ENCODE measurements around the gene RPS4Y1. TPM values are rescaled to one million over a fixed set of nuclear protein-coding genes. Genes with fewer than 3 reads are reported as not detected.

The RPS4Y1 gene
- total and polyA plus RNA-seq, 4 donors: 0.08 to 342 (median 0.58) TPM; not detected in 1

DNA sequence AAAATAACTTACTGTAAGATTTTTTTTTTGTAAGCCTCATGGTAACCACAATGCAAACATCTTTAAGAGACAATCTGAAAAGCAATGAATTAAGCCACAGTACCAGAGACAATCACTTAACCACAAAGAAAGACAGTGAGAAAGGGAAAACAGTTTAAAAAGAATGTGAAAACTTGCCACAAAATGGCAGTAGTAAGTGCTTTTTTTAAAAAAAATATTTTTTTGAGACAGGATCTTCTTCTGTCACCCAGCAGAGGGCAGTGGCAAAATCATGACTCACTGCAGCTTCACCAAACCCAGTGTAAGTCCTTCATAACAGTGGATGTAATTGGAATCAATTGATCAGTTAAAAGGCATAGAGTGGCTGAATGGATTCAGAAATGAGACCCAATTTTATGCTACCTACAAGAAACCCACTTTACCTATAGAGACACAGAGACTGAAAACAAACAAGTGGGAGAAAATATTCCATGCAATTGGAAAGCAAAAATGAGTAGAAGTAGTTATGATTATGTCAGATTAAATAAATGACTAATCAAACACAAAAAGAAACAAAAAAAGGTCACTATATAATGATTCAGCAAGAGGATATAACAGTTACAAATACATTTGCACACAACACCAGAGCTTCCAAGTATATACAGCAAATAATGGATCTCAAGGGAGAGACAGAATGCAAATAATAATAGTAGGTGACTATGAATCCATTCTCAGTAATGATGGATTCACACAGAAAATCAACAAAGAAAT, 71.8 kb downstream of the RPS4Y1 start:
- Histone ChIP-seq H3K27me3 (ENCODE audit: control insufficient read depth in 3 of 3, insufficient read depth in 3 of 3, low read length in 2 of 3) (no peaks in the 10 kb centered on the region), H3K9ac (ENCODE audit: insufficient read depth in 1 of 2, low read length in 2 of 2) (no peak overlapping the region), H3K36me3 (ENCODE audit: control insufficient read depth in 4 of 4, insufficient read depth in 4 of 4, low read length in 4 of 4) (no peaks in the 10 kb centered on the region), H3K27ac (ENCODE audit: low read depth in 1 of 2, low read length in 1 of 2) (no peak overlapping the region), H3K9me3 (ENCODE audit: control insufficient read depth in 4 of 4, insufficient read depth in 3 of 4, low read length in 3 of 4) (no peaks in the 10 kb centered on the region), H3K4me3 (no peak overlapping the region), H3K4me1 (ENCODE audit: control insufficient read depth in 5 of 5, insufficient read depth in 5 of 5, low read length in 5 of 5) (no peaks in the 10 kb centered on the region)
- peak in 1 of 3 donors; percentile 12 for DNase-seq
- TF ChIP-seq, protein P1, sequence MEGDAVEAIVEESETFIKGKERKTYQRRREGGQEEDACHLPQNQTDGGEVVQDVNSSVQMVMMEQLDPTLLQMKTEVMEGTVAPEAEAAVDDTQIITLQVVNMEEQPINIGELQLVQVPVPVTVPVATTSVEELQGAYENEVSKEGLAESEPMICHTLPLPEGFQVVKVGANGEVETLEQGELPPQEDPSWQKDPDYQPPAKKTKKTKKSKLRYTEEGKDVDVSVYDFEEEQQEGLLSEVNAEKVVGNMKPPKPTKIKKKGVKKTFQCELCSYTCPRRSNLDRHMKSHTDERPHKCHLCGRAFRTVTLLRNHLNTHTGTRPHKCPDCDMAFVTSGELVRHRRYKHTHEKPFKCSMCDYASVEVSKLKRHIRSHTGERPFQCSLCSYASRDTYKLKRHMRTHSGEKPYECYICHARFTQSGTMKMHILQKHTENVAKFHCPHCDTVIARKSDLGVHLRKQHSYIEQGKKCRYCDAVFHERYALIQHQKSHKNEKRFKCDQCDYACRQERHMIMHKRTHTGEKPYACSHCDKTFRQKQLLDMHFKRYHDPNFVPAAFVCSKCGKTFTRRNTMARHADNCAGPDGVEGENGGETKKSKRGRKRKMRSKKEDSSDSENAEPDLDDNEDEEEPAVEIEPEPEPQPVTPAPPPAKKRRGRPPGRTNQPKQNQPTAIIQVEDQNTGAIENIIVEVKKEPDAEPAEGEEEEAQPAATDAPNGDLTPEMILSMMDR (IDR thresholded peaks at IDR 0.05; ENCODE audit: control extremely low read depth, extremely low read depth): no peak
- no peak for ATAC-seq (ENCODE audit: insufficient read depth, low FRiP score)

Small RNA genes within 50 kb of the gene (small RNA-seq; reads per million reads assigned to genes)
- gene TOMM22P2 (ENCODE audit: low replicate concordance): not detected

Other genes starting within 250 kb of the RPS4Y1 start
- not detected for gene SRY, start 53.9 kb upstream of the RPS4Y1 start, total RNA-seq
- not detected for gene SRY, start 53.9 kb upstream of the RPS4Y1 start, polyA plus RNA-seq
- not detected for gene ZFY, start 93.8 kb downstream of the RPS4Y1 start, total RNA-seq
- 1 to 10 TPM in 1 of 2 donors, not detected in 1; 4.4 TPM for gene ZFY, start 93.8 kb downstream of the RPS4Y1 start, polyA plus RNA-seq